Karpas-422 (cell line): Measurements from ENCODE around the gene HECTD2. TPM values are rescaled to one million over a fixed set of nuclear protein-coding genes. Genes with fewer than 3 reads are reported as not detected.
A peak's percentile ranks its signal among the peaks of the same experiment; 100 is the strongest.

ENCODE experiments used
- DNase-seq: peaks from one replicate; pipeline ENCODE4 v3.0.0-alpha.2; 2015
- H2AFZ ChIP-seq: fragments of 200-600 bp; sonication (generic); 2 replicates; pipeline ENCODE4 v1.6.1; 2014; ENCODE audit warnings: antibody characterized with exemption, low read length, mixed read lengths
- H3K27ac ChIP-seq: fragments of 200-600 bp; sonication (generic); 2 replicates; pipeline ENCODE4 v1.5.1; 2014; ENCODE audit warnings: mild to moderate bottlenecking, low read length, moderate library complexity
- H3K27me3 ChIP-seq: fragments of 200-600 bp; sonication (generic); 2 replicates; pipeline ENCODE4 v1.6.1; 2014; ENCODE audit warnings: low read length, mixed read lengths
- H3K36me3 ChIP-seq: fragments of 200-600 bp; sonication (generic); 2 replicates; pipeline ENCODE4 v1.6.1; 2014; ENCODE audit warnings: low read length, mixed read lengths; ENCODE audit not compliant: insufficient read depth
- H3K4me1 ChIP-seq: fragments of 200-600 bp; sonication (generic); 2 replicates; pipeline ENCODE4 v1.6.1; 2014; ENCODE audit warnings: mild to moderate bottlenecking, low read length, mixed read lengths
- H3K4me2 ChIP-seq: fragments of 200-600 bp; sonication (generic); 2 replicates; pipeline ENCODE4 v1.6.1; 2014; ENCODE audit warnings: low read length, low read depth, mild to moderate bottlenecking; ENCODE audit not compliant: poor library complexity, severe bottlenecking
- H3K4me3 ChIP-seq: fragments of 200-600 bp; sonication (generic); 2 replicates; pipeline ENCODE4 v1.5.1; 2014; ENCODE audit warnings: mild to moderate bottlenecking, antibody characterized with exemption, low read length, mixed read lengths
- H3K79me2 ChIP-seq: fragments of 200-600 bp; sonication (generic); 2 replicates; pipeline ENCODE4 v1.6.1; 2014; ENCODE audit warnings: mild to moderate bottlenecking, low read length, mixed read lengths
- H3K9ac ChIP-seq: fragments of 200-600 bp; sonication (generic); 2 replicates; pipeline ENCODE4 v1.6.0; 2014; ENCODE audit warnings: low read length
- H3K9me2 ChIP-seq: fragments of 200-600 bp; sonication (generic), shearing (Covaris generic); replicated peaks from 2 replicates; pipeline ENCODE4 v1.6.0; 2014; ENCODE audit warnings: mild to moderate bottlenecking, low read length, moderate library complexity; ENCODE audit not compliant: insufficient read depth
- H3K9me3 ChIP-seq: fragments of 300-700, 200-600 bp; sonication (generic); 2 replicates; pipeline ENCODE4 v1.6.1; 2014; ENCODE audit warnings: low read length, mixed read lengths
- H4K20me1 ChIP-seq: fragments of 200-600 bp; sonication (generic); 2 replicates; pipeline ENCODE4 v1.6.1; 2014; ENCODE audit warnings: mild to moderate bottlenecking, antibody characterized with exemption, low read length, low read depth; ENCODE audit not compliant: insufficient read depth
- total RNA-seq: library from RNA; depleted of rRNA; stranded (reverse); fragments of >200 nt; shearing (Covaris generic); gene quantifications from 2 replicates; pipeline ENCODE4 v1.2.3, GENCODE V29; 2014; ENCODE audit warnings: low replicate concordance

The HECTD2 gene
- total RNA-seq, 1 experiment from 2014 or later: 0.22 TPM

GRCh38 chr10:91472911-91473310 is 62.8 kb downstream of the HECTD2 start:
- no peaks in the 10 kb centered on the region for H3K36me3 ChIP-seq
- no peaks in the 10 kb centered on the region for H3K9me2 ChIP-seq
- H3K4me1 ChIP-seq: no peaks in the 10 kb centered on the region
- H3K27ac ChIP-seq: no peak overlapping the region
- H3K79me2 ChIP-seq: no peaks in the 10 kb centered on the region
- H3K27me3 ChIP-seq: no peaks in the 10 kb centered on the region
- no peaks in the 10 kb centered on the region for H3K9me3 ChIP-seq
- H3K4me3 ChIP-seq: no peak overlapping the region
- no peak overlapping the region for H3K4me2 ChIP-seq
- no peak overlapping the region for H3K9ac ChIP-seq
- H4K20me1 ChIP-seq: no peaks in the 10 kb centered on the region
- DNase-seq: no peak
- H2AFZ ChIP-seq: no peak overlapping the region

- no peak for DNase-seq
- H3K4me2 ChIP-seq: no peak overlapping the region
- no peak overlapping the region for H3K27ac ChIP-seq
Measured at GRCh38 chr10:91474009-91474408, 63.9 kb downstream of the HECTD2 start.

GRCh38 chr10:91477236-91477635 is 67.1 kb downstream of the HECTD2 start:
- no peak overlapping the region for H3K4me2 ChIP-seq
- H4K20me1 ChIP-seq: no peaks in the 10 kb centered on the region
- no peak overlapping the region for H3K4me3 ChIP-seq
- no peak overlapping the region for H3K9ac ChIP-seq
- DNase-seq: no peak
- no peak overlapping the region for H2AFZ ChIP-seq
- no peaks in the 10 kb centered on the region for H3K9me2 ChIP-seq
- H3K79me2 ChIP-seq: no peaks in the 10 kb centered on the region
- H3K27me3 ChIP-seq: no peaks in the 10 kb centered on the region
- H3K9me3 ChIP-seq: no peaks in the 10 kb centered on the region
- H3K36me3 ChIP-seq: no peaks in the 10 kb centered on the region
- H3K4me1 ChIP-seq: no peaks in the 10 kb centered on the region
- no peak overlapping the region for H3K27ac ChIP-seq

More at GRCh38 chr10:91474009-91474408, 63.9 kb downstream of the HECTD2 start:
- H3K9me3 ChIP-seq: no peaks in the 10 kb centered on the region
- H3K4me3 ChIP-seq: no peak overlapping the region
- H2AFZ ChIP-seq: no peak overlapping the region
- no peaks in the 10 kb centered on the region for H3K9me2 ChIP-seq
- H3K4me1 ChIP-seq: no peaks in the 10 kb centered on the region
- H4K20me1 ChIP-seq: no peaks in the 10 kb centered on the region
- H3K9ac ChIP-seq: no peak overlapping the region
- no peaks in the 10 kb centered on the region for H3K36me3 ChIP-seq
- no peaks in the 10 kb centered on the region for H3K27me3 ChIP-seq
- no peaks in the 10 kb centered on the region for H3K79me2 ChIP-seq

GRCh38 chr10:91479583-91479982 is 69.4 kb downstream of the HECTD2 start:
- no peaks in the 10 kb centered on the region for H3K9me3 ChIP-seq
- no peaks in the 10 kb centered on the region for H3K9me2 ChIP-seq
- DNase-seq: no peak
- H3K27me3 ChIP-seq: no peaks in the 10 kb centered on the region
- no peak overlapping the region for H2AFZ ChIP-seq
- H3K79me2 ChIP-seq: no peaks in the 10 kb centered on the region
- H3K36me3 ChIP-seq: no peaks in the 10 kb centered on the region
- no peaks in the 10 kb centered on the region for H4K20me1 ChIP-seq
- no peak overlapping the region for H3K4me3 ChIP-seq
- H3K4me2 ChIP-seq: no peak overlapping the region
- no peak overlapping the region for H3K27ac ChIP-seq
- no peaks in the 10 kb centered on the region for H3K4me1 ChIP-seq
- H3K9ac ChIP-seq: no peak overlapping the region

GRCh38 chr10:91487911-91488582 is 77.9 kb downstream of the HECTD2 start:
- Histone ChIP-seq H4K20me1 (no peaks in the 10 kb centered on the region), H3K27ac (no peak overlapping the region), H3K9me3 (no peaks in the 10 kb centered on the region), H2AFZ (no peak overlapping the region), H3K9ac (no peak overlapping the region), H3K27me3 (no peaks in the 10 kb centered on the region), H3K79me2 (no peaks in the 10 kb centered on the region), H3K4me1 (no peaks in the 10 kb centered on the region), H3K9me2 (no peaks in the 10 kb centered on the region), H3K36me3 (no peaks in the 10 kb centered on the region), H3K4me2 (no peak overlapping the region), H3K4me3 (no peak overlapping the region)
- no peak for DNase-seq

- no peaks in the 10 kb centered on the region for H3K9me2 ChIP-seq
- H3K4me1 ChIP-seq: no peaks in the 10 kb centered on the region
- no peak overlapping the region for H3K4me2 ChIP-seq
Measured at GRCh38 chr10:91493313-91493712, 83.2 kb downstream of the HECTD2 start.

GRCh38 chr10:91495402-91495801 is 85.3 kb downstream of the HECTD2 start:
- Histone ChIP-seq H3K27ac (no peak overlapping the region), H4K20me1 (no peaks in the 10 kb centered on the region), H3K9me3 (no peaks in the 10 kb centered on the region), H3K4me3 (no peak overlapping the region), H2AFZ (no peak overlapping the region), H3K79me2 (no peaks in the 10 kb centered on the region), H3K9me2 (no peaks in the 10 kb centered on the region), H3K27me3 (no peaks in the 10 kb centered on the region), H3K36me3 (no peaks in the 10 kb centered on the region), H3K4me1 (no peaks in the 10 kb centered on the region), H3K4me2 (no peak overlapping the region), H3K9ac (no peak overlapping the region)
- DNase-seq: no peak

More at GRCh38 chr10:91493313-91493712, 83.2 kb downstream of the HECTD2 start:
- no peaks in the 10 kb centered on the region for H3K36me3 ChIP-seq
- no peaks in the 10 kb centered on the region for H3K79me2 ChIP-seq
- no peaks in the 10 kb centered on the region for H3K27me3 ChIP-seq
- H2AFZ ChIP-seq: no peak overlapping the region
- no peak overlapping the region for H3K27ac ChIP-seq
- H3K9me3 ChIP-seq: no peaks in the 10 kb centered on the region
- H3K4me3 ChIP-seq: no peak overlapping the region
- H4K20me1 ChIP-seq: no peaks in the 10 kb centered on the region
- no peak overlapping the region for H3K9ac ChIP-seq
- DNase-seq: peak; percentile 53

- H3K9me2 ChIP-seq: no peaks in the 10 kb centered on the region
- no peaks in the 10 kb centered on the region for H3K79me2 ChIP-seq
- no peak overlapping the region for H3K9ac ChIP-seq
- no peaks in the 10 kb centered on the region for H3K27me3 ChIP-seq
- no peaks in the 10 kb centered on the region for H3K36me3 ChIP-seq
- H4K20me1 ChIP-seq: no peaks in the 10 kb centered on the region
- H3K4me1 ChIP-seq: no peaks in the 10 kb centered on the region
- DNase-seq: no peak
- no peaks in the 10 kb centered on the region for H3K9me3 ChIP-seq
- H3K4me3 ChIP-seq: no peak overlapping the region
- H3K27ac ChIP-seq: no peak overlapping the region
- H2AFZ ChIP-seq: no peak overlapping the region
- no peak overlapping the region for H3K4me2 ChIP-seq
Measured at GRCh38 chr10:91496016-91496415, 85.9 kb downstream of the HECTD2 start.
